H1 (cell line): Measurements from ENCODE around the gene ICA1.

Source experiments
- CEBPB ChIP-seq: IDR thresholded peaks from 2 replicates; pipeline ENCODE4 v1.6.1; 2012; ENCODE audit warnings: low read depth, low read length
- CTCF ChIP-seq, 3 experiments: IDR thresholded peaks; 1 replicate in 2 of 3; 2 replicates in 1 of 3; pipeline versions ENCODE4 v1.5.1 to v1.6.1; 2011; ENCODE audit warnings: low read length in 3 of 3, mild to moderate bottlenecking in 3 of 3, inconsistent platforms in 2 of 3, low read depth in 1 of 3, moderate library complexity in 1 of 3; ENCODE audit not compliant: insufficient read depth in 1 of 3; ENCODE audit errors: control extremely low read depth in 1 of 3
- EP300 ChIP-seq, 2 experiments: IDR thresholded peaks; 1 replicate in 1 of 2; 2 replicates in 1 of 2; pipeline ENCODE4 v1.6.1; 2011 to 2012; ENCODE audit warnings: low read depth in 2 of 2, low read length in 2 of 2, mild to moderate bottlenecking in 2 of 2, borderline replicate concordance in 1 of 2, inconsistent platforms in 1 of 2, moderate library complexity in 1 of 2
- HDAC2 ChIP-seq, 2 experiments: fragments of 300-600 bp in 1 of 2; sonication (generic) in 1 of 2; IDR thresholded peaks; 2 replicates each; pipeline ENCODE4 v1.6.1; 2011 to 2012; ENCODE audit warnings: low read depth in 2 of 2, low read length in 2 of 2, mild to moderate bottlenecking in 2 of 2, moderate library complexity in 2 of 2, borderline replicate concordance in 1 of 2, inconsistent platforms in 1 of 2
- JUND ChIP-seq: IDR thresholded peaks from 2 replicates; pipeline ENCODE4 v1.6.1; 2011; ENCODE audit warnings: mild to moderate bottlenecking, improper control_type of control experiment, low read length
- MAFK ChIP-seq: IDR thresholded peaks from 2 replicates; pipeline ENCODE4 v1.6.1; 2012; ENCODE audit warnings: low read depth, mild to moderate bottlenecking, improper control_type of control experiment, low read length
- MAX ChIP-seq: IDR thresholded peaks from 2 replicates; pipeline ENCODE4 v1.6.1; 2012; ENCODE audit warnings: inconsistent platforms
- NRF1 ChIP-seq: IDR thresholded peaks from 2 replicates; pipeline ENCODE4 v1.6.1; 2011; ENCODE audit warnings: mild to moderate bottlenecking, low read depth, low read length, improper control_type of control experiment
- POLR2A ChIP-seq, 2 experiments: IDR thresholded peaks; 1 replicate in 1 of 2; 2 replicates in 1 of 2; pipeline ENCODE4 v1.6.1; 2011; ENCODE audit warnings: low read depth in 2 of 2, low read length in 2 of 2, mild to moderate bottlenecking in 2 of 2; ENCODE audit errors: control extremely low read depth in 1 of 2
- POLR2AphosphoS5 ChIP-seq: IDR thresholded peaks from 2 replicates; pipeline ENCODE4 v1.6.1; 2011; ENCODE audit warnings: low read depth, low read length
- POU5F1 ChIP-seq: IDR thresholded peaks from 2 replicates; pipeline ENCODE4 v1.6.1; 2011; ENCODE audit warnings: low read depth, mild to moderate bottlenecking, low read length, moderate library complexity
- RFX5 ChIP-seq: IDR thresholded peaks from 2 replicates; pipeline ENCODE4 v1.6.1; 2011; ENCODE audit warnings: low read depth, low read length, improper control_type of control experiment, borderline replicate concordance
- RNF2 ChIP-seq: fragments of 200-900, 300-1000 bp; sonication (generic); IDR thresholded peaks from 2 replicates; pipeline ENCODE4 v1.7.1; 2016; ENCODE audit warnings: borderline replicate concordance, low read depth, mild to moderate bottlenecking, antibody characterized with exemption, low read length; ENCODE audit not compliant: poor library complexity, severe bottlenecking; ENCODE audit errors: missing control alignments
- SP1 ChIP-seq: IDR thresholded peaks from 2 replicates; pipeline ENCODE4 v1.6.1; 2011; ENCODE audit warnings: low read depth, low read length

GRCh38 chr7:8136051-8136730 is 125.8 kb downstream of the ICA1 start:
- no peak for TF ChIP-seq CTCF (IDR thresholded peaks at IDR 0.05; ENCODE audit: control extremely low read depth in 1 of 3, insufficient read depth in 1 of 3, low read depth in 1 of 3, low read length in 3 of 3)
- no peak for TF ChIP-seq MAX
- TF ChIP-seq RFX5 = no peak
- TF ChIP-seq EP300 (IDR thresholded peaks at IDR 0.05; ENCODE audit: borderline replicate concordance in 1 of 2, low read depth in 2 of 2, low read length in 2 of 2) = no peak
- TF ChIP-seq POLR2A (IDR thresholded peaks at IDR 0.05; ENCODE audit: control extremely low read depth in 1 of 2, low read depth in 2 of 2, low read length in 2 of 2) = no peak
- TF ChIP-seq POU5F1 = no peak
- TF ChIP-seq POLR2AphosphoS5 = no peak
- no peak for TF ChIP-seq CEBPB
- TF ChIP-seq MAFK = no peak
- no peak for TF ChIP-seq SP1
- no peak for TF ChIP-seq HDAC2 (IDR thresholded peaks at IDR 0.05; ENCODE audit: borderline replicate concordance in 1 of 2, low read depth in 2 of 2, low read length in 2 of 2)
- no peak for TF ChIP-seq NRF1
- no peak for TF ChIP-seq JUND
- TF ChIP-seq RNF2 = no peak
